ENCODE measurements around the gene ASB5.

ASB5 gene

GRCh38 chr4:176293660-176294059 is 24.6 kb upstream of the ASB5 start:
- DNase-seq (ENCODE audit: low read depth) = no peak
- no peak overlapping the region for H3K4me3 ChIP-seq (ENCODE audit: low read depth, low read length)
- no peak for TF ChIP-seq CTCF (conservative IDR thresholded peaks at IDR 0.05; ENCODE audit: low read depth, low read length)

- no peak for TF ChIP-seq CTCF (conservative IDR thresholded peaks at IDR 0.05; ENCODE audit: low read depth, low read length)
- DNase-seq (ENCODE audit: low read depth) = no peak
- H3K4me3 ChIP-seq (ENCODE audit: low read depth, low read length) = no peak overlapping the region
Observed at GRCh38 chr4:176292920-176293319, 23.9 kb upstream of the ASB5 start.

DNA sequence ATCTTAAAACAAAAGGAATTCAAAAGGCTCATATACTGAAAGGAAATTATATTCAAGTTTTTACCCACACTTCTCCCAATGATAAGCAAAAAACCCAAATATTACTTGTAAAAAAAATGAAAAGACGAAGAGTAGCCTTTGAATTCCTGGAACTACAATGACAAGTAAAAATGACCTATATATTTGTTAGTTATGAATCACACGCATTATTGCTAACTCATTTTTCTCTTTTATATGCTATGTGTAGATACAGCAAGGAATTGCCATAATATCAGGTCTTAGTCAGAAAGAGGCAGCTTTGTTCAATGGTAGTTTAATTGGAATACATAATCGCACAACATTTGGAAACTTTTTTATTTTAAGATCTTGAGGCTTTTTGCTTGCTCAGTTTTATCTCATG is 22.7 kb upstream of the ASB5 start:
- no peak for DNase-seq (ENCODE audit: low read depth)
- no peak for TF ChIP-seq CTCF (conservative IDR thresholded peaks at IDR 0.05; ENCODE audit: low read depth, low read length)
- H3K4me3 ChIP-seq (ENCODE audit: low read depth, low read length) = no peak overlapping the region

GRCh38 chr4:176290520-176290919 is 21.5 kb upstream of the ASB5 start:
- DNase-seq (ENCODE audit: low read depth) = no peak
- H3K4me3 ChIP-seq (ENCODE audit: low read depth, low read length) = no peak overlapping the region
- no peak for TF ChIP-seq CTCF (conservative IDR thresholded peaks at IDR 0.05; ENCODE audit: low read depth, low read length)

GRCh38 chr4:176289561-176289960 is 20.5 kb upstream of the ASB5 start:
- no peak for DNase-seq (ENCODE audit: low read depth)
- no peak for TF ChIP-seq CTCF (conservative IDR thresholded peaks at IDR 0.05; ENCODE audit: low read depth, low read length)
- H3K4me3 ChIP-seq (ENCODE audit: low read depth, low read length) = no peak overlapping the region

DNA sequence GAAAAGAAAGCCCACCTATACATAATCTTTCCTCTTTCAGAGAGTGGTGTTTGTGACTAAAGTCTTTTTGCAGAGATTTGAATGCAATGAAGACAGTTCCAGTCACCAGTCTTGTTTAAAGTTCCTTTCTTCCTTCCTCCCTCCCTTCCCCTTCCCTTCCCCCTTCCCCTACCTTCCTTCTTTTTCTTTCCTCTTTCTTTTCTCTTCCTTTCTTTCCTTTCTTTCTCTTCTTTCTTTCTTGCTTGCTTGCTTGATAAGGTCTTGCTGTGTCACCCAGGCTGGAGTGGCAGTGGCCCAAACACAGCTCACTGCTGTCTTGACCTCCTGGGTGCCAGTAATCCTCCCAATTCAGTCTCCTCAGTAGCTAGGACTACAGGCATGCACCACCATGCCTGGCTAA is 19.0 kb upstream of the ASB5 start:
- no peak overlapping the region for H3K4me3 ChIP-seq (ENCODE audit: low read depth, low read length)
- DNase-seq (ENCODE audit: low read depth) = no peak
- no peak for TF ChIP-seq CTCF (conservative IDR thresholded peaks at IDR 0.05; ENCODE audit: low read depth, low read length)

GRCh38 chr4:176287546-176287945 is 18.5 kb upstream of the ASB5 start:
- DNase-seq (ENCODE audit: low read depth) = no peak
- H3K4me3 ChIP-seq (ENCODE audit: low read depth, low read length) = no peak overlapping the region
- no peak for TF ChIP-seq CTCF (conservative IDR thresholded peaks at IDR 0.05; ENCODE audit: low read depth, low read length)

All from choroid plexus epithelial cell (primary cell).